Stimulated activated CD4-positive, alpha-beta T cell treated with anti-CD3 and anti-CD28 coated beads, TNF-alpha, amount 100 ng/mL, for 1 hour (primary cell): ENCODE data around the gene GNB3.
A peak's percentile ranks its signal among the peaks of the same experiment; 100 is the strongest.
"Not testable (repeated sequence)": the region's sequence is repeated elsewhere in the genome, so short reads cannot be mapped to it uniquely, and the experiment has no call there.

ENCODE experiments used
- DNase-seq, 3 donors: peaks; one replicate each; pipeline ENCODE4 v3.0.0-alpha.2; 2020; ENCODE audit warnings: low read depth in 3 of 3, low spot score in 1 of 3

The GNB3 gene

GRCh38 chr12:6874015-6874368 is 33.3 kb downstream of the GNB3 start:
- not testable (repeated sequence) for DNase-seq

- not testable (repeated sequence) for DNase-seq
Observed at GRCh38 chr12:6879824-6880223, 39.1 kb downstream of the GNB3 start.

- DNase-seq = no peak
Observed at GRCh38 chr12:6883252-6883651, 42.5 kb downstream of the GNB3 start.

- DNase-seq = no peak
Observed at GRCh38 chr12:6883683-6884082, 43.0 kb downstream of the GNB3 start.

- DNase-seq = no peak
Observed at GRCh38 chr12:6884539-6884938, 43.8 kb downstream of the GNB3 start.

- DNase-seq = not testable (repeated sequence)
Observed at GRCh38 chr12:6886206-6886999, 45.7 kb downstream of the GNB3 start.

- no peak for DNase-seq
Observed at GRCh38 chr12:6887460-6887859, 46.7 kb downstream of the GNB3 start.

- DNase-seq = no peak
Observed at GRCh38 chr12:6888360-6888759, 47.6 kb downstream of the GNB3 start.

- DNase-seq = not testable (repeated sequence)
Observed at GRCh38 chr12:6888794-6889193, 48.1 kb downstream of the GNB3 start.

- not testable (repeated sequence) for DNase-seq
Observed at GRCh38 chr12:6889775-6890573, 49.2 kb downstream of the GNB3 start.

- DNase-seq = peak; percentile 96 to 98 (median 98)
Observed at GRCh38 chr12:6890789-6891645, 50.3 kb downstream of the GNB3 start.

- DNase-seq = no peak
Observed at GRCh38 chr12:6891646-6892001, 50.9 kb downstream of the GNB3 start.

- not testable (repeated sequence) for DNase-seq
Observed at GRCh38 chr12:6892683-6893082, 52.0 kb downstream of the GNB3 start.

- no peak for DNase-seq
Observed at GRCh38 chr12:6894321-6894720, 53.6 kb downstream of the GNB3 start.
